ENCODE data around the gene KIAA1549.

Gene KIAA1549

DNA sequence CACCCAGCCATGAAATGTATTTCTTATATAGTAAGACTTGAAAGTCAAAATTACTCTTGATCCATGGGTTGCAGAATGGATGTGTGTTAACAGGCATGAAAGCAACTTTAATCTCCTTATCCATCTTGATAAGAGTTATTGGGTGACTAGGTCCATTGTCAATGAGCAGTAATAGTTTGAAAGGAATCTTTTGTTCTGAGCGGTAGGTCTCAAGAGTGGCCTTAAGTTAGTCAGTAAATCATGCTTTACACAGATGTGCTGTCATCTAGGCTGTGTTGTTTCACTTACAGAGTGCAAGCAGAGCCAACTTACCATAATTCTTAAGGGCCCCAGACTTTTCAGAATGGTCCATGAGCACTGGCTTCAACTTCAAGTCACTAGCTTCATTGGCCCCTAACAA is 51.2 kb downstream of the KIAA1549 start:
- Histone ChIP-seq H3K27ac (no peak overlapping the region), H3K36me3 (ENCODE audit: insufficient read depth, low read length) (no peaks in the 10 kb centered on the region), H3K9ac (ENCODE audit: insufficient read length) (no peak overlapping the region), H3K9me3 (ENCODE audit: low read depth, low read length) (no peaks in the 10 kb centered on the region), H3K4me3 (no peak overlapping the region)
- no peak for DNase-seq (ENCODE audit: low read depth, low spot score)
- no peak for TF ChIP-seq EZH2 (IDR thresholded peaks at IDR 0.05)

DNA sequence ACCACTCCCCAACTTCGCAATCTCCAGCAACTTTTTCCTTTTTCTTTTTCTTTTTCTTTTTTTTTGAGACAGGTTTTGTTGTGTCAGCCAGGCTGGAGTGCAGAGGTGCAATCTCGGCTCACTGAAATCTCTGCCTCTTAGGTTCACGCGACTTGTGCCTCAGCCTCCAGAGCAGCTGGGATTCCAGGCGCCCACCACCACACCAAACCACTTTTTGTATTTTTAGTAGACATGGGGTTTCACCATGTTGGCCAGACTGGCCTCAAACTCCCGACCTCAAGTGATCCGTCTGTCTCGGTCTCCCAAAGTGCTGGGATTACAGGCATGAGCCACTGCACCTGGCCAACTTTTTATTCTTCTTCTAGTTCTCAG is 55.0 kb downstream of the KIAA1549 start:
- H3K9me3 ChIP-seq (ENCODE audit: low read depth, low read length) = no peaks in the 10 kb centered on the region
- H3K36me3 ChIP-seq (ENCODE audit: insufficient read depth, low read length) = no peaks in the 10 kb centered on the region
- H3K4me3 ChIP-seq = no peak overlapping the region
- DNase-seq (ENCODE audit: low read depth, low spot score) = no peak
- TF ChIP-seq EZH2 (IDR thresholded peaks at IDR 0.05) (no peak), POLR2AphosphoS5 (IDR thresholded peaks at IDR 0.05; ENCODE audit: borderline replicate concordance, low read depth, low read length) (no peak), FOXP2 (optimal IDR thresholded peaks at IDR 0.05; ENCODE audit: control extremely low read depth, extremely low read length, insufficient read depth) (no peak)
- H3K9ac ChIP-seq (ENCODE audit: insufficient read length) = no peak overlapping the region
- no peak overlapping the region for H3K27ac ChIP-seq

DNA sequence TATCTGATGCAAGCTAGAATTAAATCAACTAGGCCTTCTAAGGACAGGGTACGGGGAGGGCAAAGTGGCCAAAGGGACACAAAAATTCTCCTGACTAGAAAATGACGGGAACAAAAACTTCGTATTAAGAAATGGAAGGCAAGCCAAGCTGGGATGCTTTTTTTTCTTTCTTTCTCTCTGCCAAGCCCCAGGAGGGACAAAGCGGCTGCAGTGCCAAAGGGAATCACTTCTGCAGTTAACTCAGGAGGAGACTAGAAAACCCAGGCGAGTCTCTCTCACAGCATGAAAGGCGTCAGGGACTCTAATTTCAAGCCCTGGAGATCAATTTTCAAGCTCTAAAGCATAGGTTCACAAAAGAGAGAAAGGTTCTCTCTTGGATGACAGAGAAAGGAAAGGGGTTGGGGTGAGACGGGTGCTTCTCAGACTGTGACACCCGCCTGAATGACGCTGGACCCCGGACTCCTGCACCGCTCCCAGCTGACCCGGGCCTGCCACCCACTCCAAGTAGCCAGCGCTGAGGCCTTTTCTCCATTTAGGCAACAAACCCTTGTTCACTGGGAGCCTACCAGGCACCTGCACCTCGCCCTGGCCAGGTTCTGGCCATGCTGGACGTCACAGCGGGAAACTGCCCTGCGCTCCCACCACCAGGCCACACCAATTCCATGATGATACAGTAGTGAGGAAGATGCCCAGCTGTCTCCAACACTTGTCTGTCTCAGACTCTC is 56.5 kb downstream of the KIAA1549 start:
- DNase-seq (ENCODE audit: low read depth, low spot score) = no peak
- no peaks in the 10 kb centered on the region for H3K36me3 ChIP-seq (ENCODE audit: insufficient read depth, low read length)
- TF ChIP-seq FOXP2 (optimal IDR thresholded peaks at IDR 0.05; ENCODE audit: control extremely low read depth, extremely low read length, insufficient read depth) (no peak), POLR2AphosphoS5 (IDR thresholded peaks at IDR 0.05; ENCODE audit: borderline replicate concordance, low read depth, low read length) (no peak), EZH2 (IDR thresholded peaks at IDR 0.05) (no peak)
- no peak overlapping the region for H3K27ac ChIP-seq
- no peaks in the 10 kb centered on the region for H3K9me3 ChIP-seq (ENCODE audit: low read depth, low read length)
- no peak overlapping the region for H3K9ac ChIP-seq (ENCODE audit: insufficient read length)
- no peak overlapping the region for H3K4me3 ChIP-seq

DNA sequence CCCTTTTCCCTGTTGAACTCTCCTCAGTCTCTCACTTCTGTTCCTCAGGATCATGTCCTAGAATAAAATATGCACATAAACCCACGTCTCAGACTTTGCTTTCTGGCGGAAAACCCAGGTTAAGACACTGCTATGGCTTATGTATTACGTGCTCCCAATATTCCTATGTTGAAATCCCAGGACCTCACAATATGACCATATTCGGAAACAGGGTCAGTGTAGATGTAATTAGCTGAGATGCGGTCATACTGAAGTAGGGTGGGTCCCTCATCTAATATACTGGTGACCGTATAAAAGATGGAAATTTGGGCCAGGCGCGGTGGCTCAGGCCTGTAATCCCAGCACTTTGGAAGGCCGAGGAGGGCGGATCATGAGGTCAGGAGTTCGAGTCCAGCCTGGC is 59.9 kb downstream of the KIAA1549 start:
- Histone ChIP-seq H3K36me3 (ENCODE audit: insufficient read depth, low read length) (no peaks in the 10 kb centered on the region), H3K9me3 (ENCODE audit: low read depth, low read length) (no peaks in the 10 kb centered on the region), H3K9ac (ENCODE audit: insufficient read length) (no peak overlapping the region), H3K4me3 (no peak overlapping the region), H3K27ac (no peak overlapping the region)
- no peak for DNase-seq (ENCODE audit: low read depth, low spot score)
- TF ChIP-seq POLR2AphosphoS5 (IDR thresholded peaks at IDR 0.05; ENCODE audit: borderline replicate concordance, low read depth, low read length) (no peak), FOXP2 (optimal IDR thresholded peaks at IDR 0.05; ENCODE audit: control extremely low read depth, extremely low read length, insufficient read depth) (no peak), EZH2 (IDR thresholded peaks at IDR 0.05) (no peak)

DNA sequence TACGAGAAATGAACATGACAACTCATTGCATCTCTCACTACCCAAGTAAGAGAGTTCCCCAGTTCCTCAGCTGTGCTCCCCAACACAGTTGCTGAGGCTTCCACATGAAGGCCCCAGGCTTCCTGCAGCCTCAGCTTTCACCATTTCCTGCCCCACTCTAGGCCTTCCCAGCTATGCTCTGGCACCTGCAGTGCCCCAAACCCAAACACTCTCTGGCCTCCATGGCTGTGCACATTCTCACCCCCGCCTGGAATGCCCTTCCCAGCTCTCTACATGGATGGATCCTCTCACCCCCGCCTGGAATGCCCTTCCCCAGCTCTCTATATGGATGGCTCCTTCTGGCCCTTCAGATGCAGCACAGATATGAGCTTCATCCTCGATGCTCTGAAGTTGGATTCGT is 61.3 kb downstream of the KIAA1549 start:
- no peak overlapping the region for H3K4me3 ChIP-seq
- no peak overlapping the region for H3K27ac ChIP-seq
- no peaks in the 10 kb centered on the region for H3K36me3 ChIP-seq (ENCODE audit: insufficient read depth, low read length)
- H3K9me3 ChIP-seq (ENCODE audit: low read depth, low read length) = no peaks in the 10 kb centered on the region
- TF ChIP-seq FOXP2 (optimal IDR thresholded peaks at IDR 0.05; ENCODE audit: control extremely low read depth, extremely low read length, insufficient read depth) (no peak), EZH2 (IDR thresholded peaks at IDR 0.05) (no peak), POLR2AphosphoS5 (IDR thresholded peaks at IDR 0.05; ENCODE audit: borderline replicate concordance, low read depth, low read length) (no peak)
- no peak for DNase-seq (ENCODE audit: low read depth, low spot score)
- no peak overlapping the region for H3K9ac ChIP-seq (ENCODE audit: insufficient read length)

DNA sequence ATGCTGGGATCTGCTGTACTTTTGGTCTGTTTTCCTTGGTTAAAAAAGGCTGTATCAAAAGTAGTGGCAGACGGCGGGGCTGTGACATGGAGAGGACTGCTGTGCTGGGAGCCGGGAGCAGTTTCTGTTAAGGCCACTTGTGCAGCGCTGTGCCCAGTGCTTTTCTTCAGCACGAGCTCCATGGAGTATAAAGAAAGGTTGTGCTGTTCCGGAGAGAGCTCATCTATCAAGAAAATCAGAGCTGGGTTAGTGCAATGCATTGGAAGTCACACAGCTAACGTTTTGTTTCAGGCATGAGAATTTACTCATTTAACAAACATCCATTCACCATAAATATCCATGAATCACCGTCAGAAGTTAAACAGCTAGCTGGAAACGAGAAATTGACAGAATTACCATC is 62.0 kb downstream of the KIAA1549 start:
- Histone ChIP-seq H3K27ac (no peak overlapping the region), H3K9ac (ENCODE audit: insufficient read length) (no peak overlapping the region), H3K36me3 (ENCODE audit: insufficient read depth, low read length) (no peaks in the 10 kb centered on the region), H3K4me3 (no peak overlapping the region), H3K9me3 (ENCODE audit: low read depth, low read length) (no peaks in the 10 kb centered on the region)
- TF ChIP-seq EZH2 (IDR thresholded peaks at IDR 0.05) (no peak), POLR2AphosphoS5 (IDR thresholded peaks at IDR 0.05; ENCODE audit: borderline replicate concordance, low read depth, low read length) (no peak), FOXP2 (optimal IDR thresholded peaks at IDR 0.05; ENCODE audit: control extremely low read depth, extremely low read length, insufficient read depth) (no peak)
- no peak for DNase-seq (ENCODE audit: low read depth, low spot score)

DNA sequence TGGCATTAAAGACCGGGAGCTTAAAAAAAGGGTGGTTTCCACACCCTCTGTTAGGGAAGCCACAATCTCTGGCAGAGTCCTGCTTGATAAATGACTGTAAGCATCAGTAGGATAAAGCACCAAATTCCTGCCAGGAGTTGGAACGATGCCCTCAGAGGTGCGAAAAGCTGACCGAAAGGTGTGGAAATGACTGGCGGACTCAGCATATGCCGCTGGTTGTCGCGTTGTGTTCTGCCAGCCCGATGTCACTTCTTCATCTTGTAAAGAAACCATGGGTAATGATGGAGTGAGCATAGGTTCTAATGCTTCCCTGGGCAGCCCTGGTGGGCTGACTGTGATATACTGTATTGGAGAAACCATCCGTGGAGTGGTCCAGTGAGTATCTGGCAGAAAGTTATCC is 62.4 kb downstream of the KIAA1549 start:
- DNase-seq (ENCODE audit: low read depth, low spot score) = no peak
- Histone ChIP-seq H3K36me3 (ENCODE audit: insufficient read depth, low read length) (no peaks in the 10 kb centered on the region), H3K9me3 (ENCODE audit: low read depth, low read length) (no peaks in the 10 kb centered on the region), H3K4me3 (no peak overlapping the region), H3K27ac (no peak overlapping the region), H3K9ac (ENCODE audit: insufficient read length) (no peak overlapping the region)
- TF ChIP-seq FOXP2 (optimal IDR thresholded peaks at IDR 0.05; ENCODE audit: control extremely low read depth, extremely low read length, insufficient read depth) (no peak), EZH2 (IDR thresholded peaks at IDR 0.05) (no peak), POLR2AphosphoS5 (IDR thresholded peaks at IDR 0.05; ENCODE audit: borderline replicate concordance, low read depth, low read length) (no peak)

DNA sequence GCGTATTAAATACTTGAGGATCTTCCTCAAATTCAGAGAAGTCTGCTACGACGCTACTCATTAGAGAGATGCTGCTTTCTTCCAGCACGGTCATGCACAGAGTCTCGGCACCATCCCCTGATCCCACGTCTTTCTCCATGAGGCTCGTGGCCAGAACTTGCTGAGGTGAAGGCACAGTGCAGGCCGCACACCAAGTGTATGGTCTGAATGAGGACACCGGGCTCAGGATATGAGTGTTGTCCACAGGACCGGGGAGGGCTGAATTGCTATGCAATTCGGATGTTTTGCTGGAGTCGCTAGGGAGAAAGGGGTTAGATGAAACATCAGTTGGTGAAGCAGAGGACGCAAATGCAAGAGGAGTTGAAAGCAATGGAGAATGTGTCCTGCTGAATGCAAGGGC is 63.0 kb downstream of the KIAA1549 start:
- Histone ChIP-seq H3K27ac (no peak overlapping the region), H3K36me3 (ENCODE audit: insufficient read depth, low read length) (no peaks in the 10 kb centered on the region), H3K4me3 (no peak overlapping the region), H3K9me3 (ENCODE audit: low read depth, low read length) (no peaks in the 10 kb centered on the region), H3K9ac (ENCODE audit: insufficient read length) (no peak overlapping the region)
- TF ChIP-seq POLR2AphosphoS5 (IDR thresholded peaks at IDR 0.05; ENCODE audit: borderline replicate concordance, low read depth, low read length) (no peak), FOXP2 (optimal IDR thresholded peaks at IDR 0.05; ENCODE audit: control extremely low read depth, extremely low read length, insufficient read depth) (no peak), EZH2 (IDR thresholded peaks at IDR 0.05) (no peak)
- DNase-seq (ENCODE audit: low read depth, low spot score) = no peak

DNA sequence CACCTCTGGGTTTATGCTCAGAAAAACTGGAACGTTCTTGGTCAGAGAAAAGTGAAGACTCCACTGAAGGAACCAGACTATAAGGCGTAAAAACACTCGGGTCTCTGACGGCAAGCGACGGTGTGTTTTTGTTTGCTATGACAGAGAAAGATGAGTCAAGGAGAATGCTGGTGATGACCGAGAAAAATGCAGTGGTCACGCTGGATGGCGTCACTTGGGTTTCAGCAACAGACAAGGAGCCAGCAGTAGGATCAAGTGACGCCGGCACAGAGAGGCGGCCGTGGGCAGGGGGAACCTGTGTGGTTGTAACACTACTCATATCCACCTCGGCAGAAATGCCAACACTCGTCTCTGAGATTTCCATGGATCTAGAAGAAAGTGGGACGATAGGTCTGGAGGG is 63.4 kb downstream of the KIAA1549 start:
- Histone ChIP-seq H3K4me3 (no peak overlapping the region), H3K27ac (no peak overlapping the region), H3K9me3 (ENCODE audit: low read depth, low read length) (no peaks in the 10 kb centered on the region), H3K9ac (ENCODE audit: insufficient read length) (no peak overlapping the region), H3K36me3 (ENCODE audit: insufficient read depth, low read length) (no peaks in the 10 kb centered on the region)
- no peak for DNase-seq (ENCODE audit: low read depth, low spot score)
- no peak for TF ChIP-seq EZH2 (IDR thresholded peaks at IDR 0.05)
- TF ChIP-seq FOXP2 (optimal IDR thresholded peaks at IDR 0.05; ENCODE audit: control extremely low read depth, extremely low read length, insufficient read depth) = no peak
- TF ChIP-seq POLR2AphosphoS5 (IDR thresholded peaks at IDR 0.05; ENCODE audit: borderline replicate concordance, low read depth, low read length) = no peak
